Small intestine (tissue), 7 donors: Measurements from ENCODE around the gene NAP1L1. TPM values are rescaled to one million over a fixed set of nuclear protein-coding genes. Genes with fewer than 3 reads are reported as not detected.

Experiments
- DNase-seq, 2 donors: peaks; one replicate each; pipeline versions ENCODE4 v3.0.0 to v3.0.0-alpha.2; 2013
- FAIRE-seq: peaks from 2 replicates; lab custom pipeline; 2012; peaks lifted over from hg19 to GRCh38; lab: Jason Lieb, UNC
- H3K27ac ChIP-seq, 3 donors: one replicate each; pipeline ENCODE4 v1.5.1; 2013; ENCODE audit warnings: low read length in 2 of 3, mild to moderate bottlenecking in 2 of 3, control low read depth in 1 of 3, inconsistent platforms in 1 of 3, low read depth in 1 of 3, moderate library complexity in 1 of 3
- H3K27me3 ChIP-seq, 3 donors: one replicate each; pipeline ENCODE4 v1.6.1; 2013; ENCODE audit warnings: low read length in 3 of 3, inconsistent platforms in 1 of 3; ENCODE audit not compliant: control insufficient read depth in 3 of 3, insufficient read depth in 3 of 3
- H3K36me3 ChIP-seq, 3 donors: one replicate each; pipeline ENCODE4 v1.6.1; 2013; ENCODE audit warnings: low read length in 3 of 3, inconsistent platforms in 1 of 3, low read depth in 1 of 3, mild to moderate bottlenecking in 1 of 3, moderate library complexity in 1 of 3; ENCODE audit not compliant: control insufficient read depth in 3 of 3, insufficient read depth in 2 of 3
- H3K4me1 ChIP-seq, 3 donors: one replicate each; pipeline ENCODE4 v1.6.1; 2013; ENCODE audit warnings: low read length in 2 of 3, inconsistent platforms in 1 of 3, low read depth in 1 of 3, mild to moderate bottlenecking in 1 of 3, moderate library complexity in 1 of 3; ENCODE audit not compliant: control insufficient read depth in 3 of 3, insufficient read depth in 2 of 3
- H3K4me3 ChIP-seq, 3 donors: one replicate each; pipeline ENCODE4 v1.5.1; 2013; ENCODE audit warnings: low read length in 3 of 3, control low read depth in 1 of 3, inconsistent platforms in 1 of 3, low read depth in 1 of 3, mild to moderate bottlenecking in 1 of 3, moderate library complexity in 1 of 3
- H3K9me3 ChIP-seq, 2 donors: one replicate each; pipeline ENCODE4 v1.6.1; 2013; ENCODE audit warnings: low read depth in 1 of 2, low read length in 1 of 2; ENCODE audit not compliant: control insufficient read depth in 2 of 2, insufficient read depth in 1 of 2
- WGBS, 3 donors: extraction: QIAGEN DNeasy Blood & Tissue Kit; methylation state at CpG; one replicate each; pipeline ENCODE4 v1.1.7; 2013; 5-methylcytosine and 5-hydroxymethylcytosine counted together
- polyA plus RNA-seq, 4 donors: library from polyadenylated mRNA; stranded (reverse) in 3 of 4; unstranded in 1 of 4; fragments of 200-250 nt in 3 of 4; fragments of 120-200 nt in 1 of 4; gene quantifications; one replicate each; pipeline versions ENCODE4 v1.2.1 to v1.2.3, GENCODE V29; 2013
- donor health status: healthy with polysubstance abuse.
- donor health status: control.
- donor health status: control.
- donor health status: Bipolar disorder and iron deficiency.
- donor health status: healthy.

Gene NAP1L1
- polyA plus RNA-seq, 4 donors = 13.0 to 292 (median 123) TPM

DNA sequence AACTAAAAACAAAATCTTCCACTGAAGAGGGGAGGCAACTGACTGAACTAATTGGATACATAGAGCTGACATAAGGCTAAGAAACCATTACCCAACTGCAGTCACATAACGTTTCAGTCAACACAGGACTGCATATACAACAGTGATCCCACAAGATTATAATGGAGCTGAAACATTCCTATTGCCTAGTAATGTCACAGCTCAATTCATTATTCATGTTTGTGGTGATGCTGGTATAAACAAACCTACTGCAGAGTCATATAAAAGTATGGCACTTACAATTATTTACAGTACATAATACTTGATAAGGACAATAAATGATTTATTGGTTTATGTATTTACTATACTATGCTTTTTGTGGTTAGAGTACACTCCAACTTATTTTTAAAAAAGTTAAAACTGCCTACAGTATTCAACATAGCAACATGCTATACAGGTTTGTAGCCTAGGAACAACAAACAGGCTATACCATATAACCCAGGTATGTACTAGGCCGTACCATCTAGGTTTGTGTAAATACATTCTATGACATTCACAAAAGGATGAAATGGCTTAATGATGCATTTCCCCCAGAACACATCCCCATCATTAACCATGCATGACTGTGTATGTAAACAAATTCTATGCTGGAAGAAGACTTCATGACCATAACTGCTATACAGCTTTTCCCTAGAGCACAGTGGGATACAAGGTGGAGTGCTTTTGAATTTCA lies 4.3 kb downstream of the NAP1L1 start:
- 73 to 95% (median 85%) methylated on average over 2 of the region's 2 CpGs for WGBS, 3 donors
- FAIRE-seq = no peak

DNA sequence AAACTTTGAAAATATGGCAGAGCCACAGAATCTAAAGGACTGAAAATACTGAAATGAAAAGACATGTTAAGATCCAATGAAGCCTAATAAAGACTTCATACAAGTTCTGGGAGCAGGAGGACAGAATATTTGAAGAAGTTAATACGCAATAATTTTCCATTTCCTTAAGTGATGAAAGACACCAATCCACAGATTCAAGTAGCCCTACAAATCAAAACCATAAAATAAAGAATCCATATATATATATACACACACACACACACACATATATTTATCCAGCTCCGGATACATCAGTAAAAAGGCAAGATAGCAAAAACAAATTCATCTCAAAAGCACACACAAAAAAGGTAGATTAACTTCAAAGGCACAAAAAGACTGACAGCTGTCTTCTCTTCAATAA lies 5.7 kb downstream of the NAP1L1 start:
- FAIRE-seq (no peak), DNase-seq (no peak)
- peaks cover 0 to 6% (median 0%) of the 10 kb centered on the region in 3 donors for H3K4me1 ChIP-seq
- no peak overlapping the region for H3K27ac ChIP-seq
- peaks cover 0 to 7% (median 0%) of the 10 kb centered on the region in 3 donors for H3K36me3 ChIP-seq
- H3K27me3 ChIP-seq = no peaks in the 10 kb centered on the region
- 93 to 96% (median 95%) methylated on average over 2 of the region's 2 CpGs for WGBS, 3 donors
- no peak overlapping the region for H3K4me3 ChIP-seq
- H3K9me3 ChIP-seq = peaks cover 0 to 11% of the 10 kb centered on the region in 2 donors

More for the DNA sequence above, 4.3 kb downstream of the NAP1L1 start:
- Histone ChIP-seq H3K4me3 (no peak overlapping the region), H3K27ac (no peak overlapping the region), H3K36me3 (peaks cover 0 to 7% (median 0%) of the 10 kb centered on the region in 3 donors), H3K27me3 (no peaks in the 10 kb centered on the region), H3K9me3 (peaks cover 0 to 11% of the 10 kb centered on the region in 2 donors), H3K4me1 (peaks cover 0 to 8% (median 0%) of the 10 kb centered on the region in 3 donors)
- DNase-seq = no peak

- DNase-seq = no peak
- Histone ChIP-seq H3K9me3 (peaks cover 0 to 11% of the 10 kb centered on the region in 2 donors), H3K27me3 (no peaks in the 10 kb centered on the region), H3K36me3 (peaks cover 0 to 7% (median 0%) of the 10 kb centered on the region in 3 donors), H3K4me1 (no peaks in the 10 kb centered on the region), H3K27ac (no peak overlapping the region), H3K4me3 (no peak overlapping the region)
- 88 to 100% (median 94%) methylated on average over 1 of the region's 1 CpG for WGBS, 3 donors
- no peak for FAIRE-seq
Measured at GRCh38 chr12:76075448-76075847, 9.0 kb downstream of the NAP1L1 start.

- Histone ChIP-seq H3K4me1 (no peaks in the 10 kb centered on the region), H3K27me3 (no peaks in the 10 kb centered on the region), H3K4me3 (no peak overlapping the region), H3K36me3 (peaks cover 0 to 11% (median 0%) of the 10 kb centered on the region in 3 donors), H3K27ac (no peak overlapping the region), H3K9me3 (peaks cover 0 to 11% of the 10 kb centered on the region in 2 donors)
- DNase-seq = no peak
- 83 to 93% (median 87%) methylated on average over 1 of the region's 1 CpG for WGBS, 3 donors
- no peak for FAIRE-seq
Measured at GRCh38 chr12:76074701-76075336, 9.7 kb downstream of the NAP1L1 start.

DNA sequence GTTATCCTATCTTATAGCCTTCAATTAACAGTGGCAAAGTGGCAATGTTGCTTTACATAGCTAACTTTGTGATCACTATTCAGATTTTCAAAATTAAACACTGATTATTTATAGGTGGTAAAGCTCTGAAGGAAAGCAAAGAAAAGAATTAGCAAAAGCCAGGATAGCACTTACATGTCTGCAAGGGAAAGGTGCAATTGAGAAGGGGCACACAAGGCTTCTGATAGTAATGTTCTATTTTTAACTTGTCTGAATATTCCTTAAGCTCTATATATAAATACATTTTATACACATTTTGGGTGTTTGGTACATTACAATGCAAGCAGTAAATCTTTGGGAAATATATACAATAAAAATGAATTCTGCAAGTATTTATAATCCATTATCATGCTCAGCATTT lies 10.9 kb downstream of the NAP1L1 start:
- FAIRE-seq = no peak
- H3K36me3 ChIP-seq = peaks cover 0 to 4% (median 0%) of the 10 kb centered on the region in 3 donors
- H3K4me1 ChIP-seq = no peaks in the 10 kb centered on the region
- peaks cover 0 to 4% of the 10 kb centered on the region in 2 donors for H3K9me3 ChIP-seq
- DNase-seq = no peak
- no peak overlapping the region for H3K4me3 ChIP-seq
- no peak overlapping the region for H3K27ac ChIP-seq
- no peaks in the 10 kb centered on the region for H3K27me3 ChIP-seq

GRCh38 chr12:76072568-76072967 lies 11.9 kb downstream of the NAP1L1 start:
- DNase-seq (no peak), FAIRE-seq (no peak)
- no peaks in the 10 kb centered on the region for H3K4me1 ChIP-seq
- peaks cover 0 to 4% (median 0%) of the 10 kb centered on the region in 3 donors for H3K36me3 ChIP-seq
- WGBS, 3 donors = 94 to 95% (median 95%) methylated on average over 3 of the region's 3 CpGs
- H3K27me3 ChIP-seq = no peaks in the 10 kb centered on the region
- H3K4me3 ChIP-seq = no peak overlapping the region
- no peak overlapping the region for H3K27ac ChIP-seq
- peaks cover 0 to 1% of the 10 kb centered on the region in 2 donors for H3K9me3 ChIP-seq

DNA sequence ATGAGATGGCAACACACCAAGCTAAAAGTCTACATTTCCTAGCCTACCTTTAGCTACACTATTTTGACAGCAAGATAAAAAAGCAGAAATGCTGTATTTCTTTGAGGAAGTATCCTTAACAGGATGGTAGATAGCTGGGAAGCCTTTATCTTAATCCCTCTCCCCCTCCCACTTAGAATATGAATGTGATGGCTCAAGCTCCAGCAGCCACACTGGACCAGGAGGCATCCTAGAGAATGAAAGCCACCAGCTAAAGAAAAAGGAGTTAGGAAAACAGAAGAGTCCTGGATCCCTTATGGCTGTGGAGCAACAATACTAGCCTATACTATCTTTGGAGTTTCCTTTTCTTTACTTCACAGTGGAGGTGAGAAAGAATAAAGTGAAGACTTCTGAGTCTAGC lies 15.1 kb downstream of the NAP1L1 start:
- Histone ChIP-seq H3K4me1 (no peaks in the 10 kb centered on the region), H3K27ac (no peak overlapping the region), H3K4me3 (no peak overlapping the region), H3K36me3 (peaks cover 0 to 4% (median 0%) of the 10 kb centered on the region in 3 donors), H3K27me3 (no peaks in the 10 kb centered on the region), H3K9me3 (no peaks in the 10 kb centered on the region)
- no peak for FAIRE-seq
- DNase-seq = no peak

DNA sequence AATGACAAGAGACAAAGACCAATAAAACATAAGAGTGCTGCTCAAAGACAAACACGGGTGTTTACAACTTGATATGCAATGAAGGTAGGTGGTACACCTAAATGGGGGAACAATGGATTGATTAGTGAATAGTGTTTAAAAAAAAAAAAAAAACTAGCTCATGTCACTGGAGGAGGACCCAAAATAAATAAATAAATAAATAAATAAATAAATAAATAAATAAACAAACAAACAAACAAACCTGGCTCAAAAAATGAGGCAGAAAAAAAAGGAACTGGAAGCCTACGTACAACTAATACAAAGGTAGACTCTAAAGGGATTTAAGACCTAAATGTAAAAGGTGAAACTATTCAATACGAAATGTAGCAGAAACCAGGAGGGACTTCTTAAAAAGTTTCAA lies 18.6 kb downstream of the NAP1L1 start:
- 96 to 98% (median 97%) methylated on average over 3 of the region's 3 CpGs for WGBS, 3 donors
- H3K27me3 ChIP-seq = no peaks in the 10 kb centered on the region
- no peak overlapping the region for H3K27ac ChIP-seq
- H3K4me1 ChIP-seq = no peaks in the 10 kb centered on the region
- no peaks in the 10 kb centered on the region for H3K9me3 ChIP-seq
- H3K4me3 ChIP-seq = no peak overlapping the region
- peaks cover 0 to 12% (median 0%) of the 10 kb centered on the region in 3 donors for H3K36me3 ChIP-seq
- no peak for DNase-seq
- FAIRE-seq = no peak
